SK-N-SH (cell line): ENCODE measurements around the gene GALK1. TPM values are rescaled to one million over a fixed set of nuclear protein-coding genes. Genes with fewer than 3 reads are reported as not detected.
A peak's percentile ranks its signal among the peaks of the same experiment; 100 is the strongest.

ENCODE experiments used
- CTCF ChIA-PET: fragments of 300-600, 350-600 bp; formaldehyde crosslinking; extraction: SDS; loops from one replicate; lab custom pipeline; 2021; lab: Yijun Ruan, JAX
- POLR2A ChIA-PET: fragments of 350-600 bp; sonication (Branson Sonifier 250); formaldehyde crosslinking; extraction: SDS; loops from one replicate; lab custom pipeline; 2020; ENCODE audit warnings: antibody characterized with exemption, inconsistent platforms; lab: Yijun Ruan, JAX
- DNase-seq: peaks from one replicate; pipeline ENCODE4 v3.0.0; 2012
- H2AFZ ChIP-seq: fragments of 200-600 bp; sonication (generic); 2 replicates; pipeline ENCODE4 v1.8.1; 2016; ENCODE audit warnings: antibody characterized with exemption, mild to moderate bottlenecking, low read depth
- H3F3A ChIP-seq: fragments of 200-600 bp; sonication (generic); replicated peaks from 2 replicates; pipeline ENCODE3; 2016; ENCODE audit warnings: antibody characterized with exemption, mild to moderate bottlenecking; ENCODE audit not compliant: insufficient read depth
- H3K27ac ChIP-seq, 2 experiments: fragments of 200-500 bp in 1 of 2; fragments of 200-600 bp in 1 of 2; sonication (Bioruptor generic) in 1 of 2; sonication (generic), shearing (Covaris generic) in 1 of 2; 2 replicates each; pipeline versions ENCODE4 v1.5.1 to v1.6.1; 2014 to 2016; ENCODE audit warnings: low read depth in 2 of 2, inconsistent platforms in 1 of 2, low read length in 1 of 2, mild to moderate bottlenecking in 1 of 2, mixed read lengths in 1 of 2
- H3K27me3 ChIP-seq: fragments of 200-600 bp; sonication (generic), shearing (Covaris generic); 2 replicates; pipeline ENCODE4 v1.6.1; 2016; ENCODE audit warnings: mixed run types; ENCODE audit not compliant: insufficient read depth
- H3K36me3 ChIP-seq, 2 experiments: fragments of 200-500 bp in 1 of 2; fragments of 200-600 bp in 1 of 2; sonication (Bioruptor generic) in 1 of 2; sonication (generic) in 1 of 2; replicated peaks in 1 of 2; 2 replicates each; pipeline versions ENCODE3 to v1.5.1; 2014 to 2016; ENCODE audit warnings: low read length in 1 of 2, mild to moderate bottlenecking in 1 of 2; ENCODE audit not compliant: insufficient read depth in 2 of 2, control insufficient read depth in 1 of 2
- H3K4me1 ChIP-seq, 2 experiments: fragments of 200-500 bp in 1 of 2; fragments of 200-600 bp in 1 of 2; sonication (Bioruptor generic) in 1 of 2; sonication (generic), shearing (Covaris generic) in 1 of 2; 2 replicates each; pipeline versions ENCODE4 v1.5.1 to v1.6.1; 2014 to 2016; ENCODE audit warnings: low read depth in 1 of 2, low read length in 1 of 2, mixed run types in 1 of 2; ENCODE audit not compliant: insufficient read depth in 2 of 2, control insufficient read depth in 1 of 2
- H3K4me2 ChIP-seq: fragments of 200-600 bp; sonication (generic), shearing (Covaris generic); 2 replicates; pipeline ENCODE4 v1.6.1; 2017; ENCODE audit warnings: mixed run types
- H3K4me3 ChIP-seq, 2 experiments: fragments of 200-500 bp in 1 of 2; fragments of 200-600 bp in 1 of 2; sonication (Bioruptor generic) in 1 of 2; sonication (generic), shearing (Covaris generic) in 1 of 2; 2 replicates each; pipeline versions ENCODE4 v1.5.1 to v1.8.1; 2014 to 2016; ENCODE audit warnings: low read depth in 2 of 2, inconsistent platforms in 1 of 2, low read length in 1 of 2, mild to moderate bottlenecking in 1 of 2, mixed read lengths in 1 of 2, moderate library complexity in 1 of 2
- H3K79me2 ChIP-seq: fragments of 200-600 bp; sonication (generic); 2 replicates; pipeline ENCODE4 v1.8.1; 2017; ENCODE audit warnings: mild to moderate bottlenecking; ENCODE audit not compliant: insufficient read depth
- H3K9ac ChIP-seq: fragments of 200-600 bp; sonication (generic); 2 replicates; pipeline ENCODE4 v1.6.1; 2017; ENCODE audit warnings: mixed run types
- H3K9me2 ChIP-seq: fragments of 200-600 bp; sonication (generic); 2 replicates; pipeline ENCODE4 v1.6.1; 2017; ENCODE audit warnings: mixed run types
- H3K9me3 ChIP-seq: fragments of 200-600 bp; sonication (generic); 2 replicates; pipeline ENCODE4 v1.6.1; 2017; ENCODE audit warnings: mixed run types, mild to moderate bottlenecking, moderate library complexity
- H4K20me1 ChIP-seq: fragments of 200-600 bp; sonication (generic); 2 replicates; pipeline ENCODE4 v1.6.1; 2017; ENCODE audit warnings: mild to moderate bottlenecking, mixed run types; ENCODE audit not compliant: insufficient read depth
- EP300 ChIP-seq, 2 experiments: IDR thresholded peaks; 2 replicates each; pipeline versions ENCODE4 v1.4.0 to v1.6.1; 2012; ENCODE audit warnings: borderline replicate concordance in 1 of 2, low read depth in 1 of 2, low read length in 1 of 2
- FOSL2 ChIP-seq: IDR thresholded peaks from 2 replicates; pipeline ENCODE4 v1.4.0; 2012; ENCODE audit warnings: low read depth, mild to moderate bottlenecking, moderate library complexity, borderline replicate concordance
- GABPA ChIP-seq: IDR thresholded peaks from 2 replicates; pipeline ENCODE4 v1.4.0; 2012; ENCODE audit warnings: low read depth, mild to moderate bottlenecking
- GATA2 ChIP-seq: sonication (generic); formaldehyde crosslinking; IDR thresholded peaks from 2 replicates; pipeline ENCODE4 v1.5.0; 2020; ENCODE audit warnings: mild to moderate bottlenecking, missing genetic modification reagents
- MEF2A ChIP-seq: IDR thresholded peaks from 2 replicates; pipeline ENCODE4 v1.4.0; 2012; ENCODE audit warnings: low read depth, borderline replicate concordance
- NFIC ChIP-seq: IDR thresholded peaks from 2 replicates; pipeline ENCODE4 v1.4.0; 2012; ENCODE audit warnings: borderline replicate concordance
- NRF1 ChIP-seq: IDR thresholded peaks from 2 replicates; pipeline ENCODE4 v1.6.1; 2012; ENCODE audit warnings: low read depth, mild to moderate bottlenecking, low read length
- PBX3 ChIP-seq: IDR thresholded peaks from 2 replicates; pipeline ENCODE4; 2012
- RAD21 ChIP-seq: IDR thresholded peaks from 2 replicates; pipeline ENCODE4 v1.6.1; 2012; ENCODE audit warnings: mild to moderate bottlenecking, low read length
- RFX5 ChIP-seq: IDR thresholded peaks from 2 replicates; pipeline ENCODE4 v1.6.1; 2012; ENCODE audit warnings: mild to moderate bottlenecking, improper control_type of control experiment, low read length
- RXRA ChIP-seq: IDR thresholded peaks from 2 replicates; pipeline ENCODE4 v1.4.0; 2012; ENCODE audit warnings: low read depth, mild to moderate bottlenecking, borderline replicate concordance
- SIN3A ChIP-seq: IDR thresholded peaks from 2 replicates; pipeline ENCODE4 v1.6.1; 2012; ENCODE audit warnings: low read depth, mild to moderate bottlenecking, low read length, moderate library complexity, borderline replicate concordance
- TAF1 ChIP-seq: IDR thresholded peaks from 2 replicates; pipeline ENCODE4 v1.6.1; 2012; ENCODE audit warnings: low read depth, mild to moderate bottlenecking, low read length, moderate library complexity, borderline replicate concordance
- USF1 ChIP-seq: IDR thresholded peaks from 2 replicates; pipeline ENCODE4 v1.4.0; 2012; ENCODE audit warnings: low read depth, borderline replicate concordance
- WGBS: methylation state at CpG from one replicate; pipeline ENCODE4 v1.1.6; 2017; ENCODE audit warnings: low lambda C conversion rate; 5-methylcytosine and 5-hydroxymethylcytosine counted together
- polyA plus RNA-seq, 3 experiments: library from polyadenylated mRNA; depleted of rRNA; stranded (reverse); fragments of >200 nt; gene quantifications; 2 replicates each; pipeline ENCODE4 v1.2.3, GENCODE V29; 2012
- TF ChIP-seq, protein P1 (sequence below): fragments of 150-350 bp; IDR thresholded peaks from 2 replicates; pipeline ENCODE4 v1.6.1; 2016; ENCODE audit warnings: mild to moderate bottlenecking, low read depth, low read length

Gene GALK1
- polyA plus RNA-seq, 1 of the 3 experiments (the other 2 are of a cell fraction): 36.5 TPM

GRCh38 chr17:75757086-75757681 lies 7.8 kb downstream of the GALK1 start:
- POLR2A ChIA-PET: interaction anchor here (2.2 kb wide), 1 partner anchor 23 kb away, joined by 10 read pairs; no protein-coding TSS in a partner anchor
- WGBS: 92% methylated on average over 20 of the region's 21 CpGs

More at GRCh38 chr17:75757086-75757681, 7.8 kb downstream of the GALK1 start:
- CTCF ChIA-PET: interaction anchor here (0.8 to 31.4 kb wide), 7 partner anchors 7 to 124 kb away, joined by 3 to 1370 read pairs (median 7); partner anchors contain the start of genes GALK1 and SMIM5
- Histone ChIP-seq H3K9me3 (no peaks in the 10 kb centered on the region), H3K9me2 (no peaks in the 10 kb centered on the region), H3K27ac (no peak overlapping the region), H3F3A (no peaks in the 10 kb centered on the region), H2AFZ (no peak overlapping the region), H3K4me1 (peaks cover 0 to 32% of the 10 kb centered on the region in 2 experiments; a peak in 1 of 4 replicates), H3K4me2 (no peak overlapping the region), H3K36me3 (peaks cover 0 to 3% of the 10 kb centered on the region in 2 experiments), H3K4me3 (no peak overlapping the region), H4K20me1 (no peaks in the 10 kb centered on the region), H3K27me3 (no peaks in the 10 kb centered on the region), H3K9ac (no peak overlapping the region), H3K79me2 (no peaks in the 10 kb centered on the region)
- DNase-seq: peak; percentile 24
- TF ChIP-seq, protein P1, sequence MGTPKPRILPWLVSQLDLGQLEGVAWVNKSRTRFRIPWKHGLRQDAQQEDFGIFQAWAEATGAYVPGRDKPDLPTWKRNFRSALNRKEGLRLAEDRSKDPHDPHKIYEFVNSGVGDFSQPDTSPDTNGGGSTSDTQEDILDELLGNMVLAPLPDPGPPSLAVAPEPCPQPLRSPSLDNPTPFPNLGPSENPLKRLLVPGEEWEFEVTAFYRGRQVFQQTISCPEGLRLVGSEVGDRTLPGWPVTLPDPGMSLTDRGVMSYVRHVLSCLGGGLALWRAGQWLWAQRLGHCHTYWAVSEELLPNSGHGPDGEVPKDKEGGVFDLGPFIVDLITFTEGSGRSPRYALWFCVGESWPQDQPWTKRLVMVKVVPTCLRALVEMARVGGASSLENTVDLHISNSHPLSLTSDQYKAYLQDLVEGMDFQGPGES: no peak
- no peak for TF ChIP-seq USF1
- TF ChIP-seq TAF1: no peak
- no peak for TF ChIP-seq NRF1
- TF ChIP-seq NFIC: no peak
- no peak for TF ChIP-seq RAD21
- no peak for TF ChIP-seq RXRA
- TF ChIP-seq PBX3: no peak
- TF ChIP-seq MEF2A: no peak
- no peak for TF ChIP-seq GABPA
- TF ChIP-seq EP300 (IDR thresholded peaks at IDR 0.05; ENCODE audit: borderline replicate concordance in 1 of 2, low read depth in 1 of 2, low read length in 1 of 2): no peak
- TF ChIP-seq FOSL2: no peak
- no peak for TF ChIP-seq RFX5
- no peak for TF ChIP-seq GATA2 (CRISPR knock-in tag)
- TF ChIP-seq SIN3A: no peak
